Trophoblast cell (in vitro differentiated cells and primary cell): ENCODE measurements around the gene ZNF655.
"Not testable (repeated sequence)": the region's sequence is repeated elsewhere in the genome, so short reads cannot be mapped to it uniquely, and the experiment has no call there.

ENCODE experiments used
- DNase-seq, 2 donors: peaks; one replicate each; pipeline ENCODE4 v3.0.0-alpha.2; 2016
- H2AFZ ChIP-seq: 2 replicates; pipeline ENCODE4 v1.6.1; 2013; ENCODE audit warnings: low read length, moderate library complexity, mild to moderate bottlenecking; ENCODE audit not compliant: insufficient read depth, poor library complexity
- H2AK5ac ChIP-seq: 2 replicates; pipeline ENCODE4 v1.6.1; 2013; ENCODE audit warnings: mild to moderate bottlenecking, low read length
- H2BK120ac ChIP-seq: 2 replicates; pipeline ENCODE4 v1.6.1; 2013; ENCODE audit warnings: low read length, mild to moderate bottlenecking, moderate library complexity; ENCODE audit not compliant: insufficient read depth, poor library complexity
- H2BK12ac ChIP-seq: 2 replicates; pipeline ENCODE4 v1.6.1; 2013; ENCODE audit warnings: mild to moderate bottlenecking, low read length, moderate library complexity
- H2BK5ac ChIP-seq: 2 replicates; pipeline ENCODE4 v1.6.1; 2013; ENCODE audit warnings: low read length, low read depth, moderate library complexity, mild to moderate bottlenecking; ENCODE audit not compliant: poor library complexity
- H3K14ac ChIP-seq: 2 replicates; pipeline ENCODE4 v1.6.1; 2013; ENCODE audit warnings: mild to moderate bottlenecking, low read length
- H3K18ac ChIP-seq: 2 replicates; pipeline ENCODE4 v1.6.1; 2013; ENCODE audit warnings: mild to moderate bottlenecking, low read length
- H3K23ac ChIP-seq: 2 replicates; pipeline ENCODE4 v1.6.1; 2013; ENCODE audit warnings: low read length
- H3K27ac ChIP-seq: 2 replicates; pipeline ENCODE4 v1.5.1; 2013; ENCODE audit warnings: low read depth, mild to moderate bottlenecking, inconsistent platforms, low read length, moderate library complexity
- H3K27me3 ChIP-seq: 2 replicates; pipeline ENCODE4 v1.6.1; 2013; ENCODE audit warnings: inconsistent platforms, mild to moderate bottlenecking, low read length, moderate library complexity; ENCODE audit not compliant: insufficient read depth
- H3K36me3 ChIP-seq, 2 experiments: 1 replicate in 1 of 2; 2 replicates in 1 of 2; pipeline ENCODE4 v1.6.1; 2013; ENCODE audit warnings: low read length in 2 of 2, mild to moderate bottlenecking in 2 of 2, moderate library complexity in 1 of 2; ENCODE audit not compliant: insufficient read depth in 2 of 2, control insufficient read depth in 1 of 2
- H3K4ac ChIP-seq: 2 replicates; pipeline ENCODE4 v1.6.1; 2013; ENCODE audit warnings: low read depth, mild to moderate bottlenecking, low read length, moderate library complexity
- H3K4me1 ChIP-seq, 2 experiments: 1 replicate in 1 of 2; 2 replicates in 1 of 2; pipeline ENCODE4 v1.6.1; 2013; ENCODE audit warnings: low read length in 2 of 2, mild to moderate bottlenecking in 2 of 2, moderate library complexity in 1 of 2; ENCODE audit not compliant: insufficient read depth in 2 of 2, control insufficient read depth in 1 of 2
- H3K4me2 ChIP-seq: 2 replicates; pipeline ENCODE4 v1.6.1; 2013; ENCODE audit warnings: inconsistent platforms, mild to moderate bottlenecking, low read length, moderate library complexity
- H3K4me3 ChIP-seq: 2 replicates; pipeline ENCODE4 v1.5.1; 2013; ENCODE audit warnings: mild to moderate bottlenecking, low read depth, low read length, inconsistent platforms
- H3K79me1 ChIP-seq: one replicate; pipeline ENCODE4 v1.6.1; 2013; ENCODE audit warnings: low read length
- H3K79me2 ChIP-seq: 2 replicates; pipeline ENCODE4 v1.6.1; 2013; ENCODE audit warnings: low read length, mild to moderate bottlenecking; ENCODE audit not compliant: control insufficient read depth, insufficient read depth, poor library complexity
- H3K9ac ChIP-seq: 2 replicates; pipeline ENCODE4 v1.6.1; 2013; ENCODE audit warnings: mild to moderate bottlenecking, low read length
- H3K9me3 ChIP-seq: 2 replicates; pipeline ENCODE4 v1.6.1; 2013; ENCODE audit warnings: low read depth, mild to moderate bottlenecking, control low read depth, inconsistent platforms, low read length; ENCODE audit not compliant: insufficient read depth
- H4K12ac ChIP-seq: 2 replicates; pipeline ENCODE4 v1.6.1; 2013; ENCODE audit warnings: low read depth, mild to moderate bottlenecking, low read length, moderate library complexity
- H4K8ac ChIP-seq: 2 replicates; pipeline ENCODE4 v1.6.1; 2013; ENCODE audit warnings: low read depth, mild to moderate bottlenecking, low read length, moderate library complexity
- H4K91ac ChIP-seq: one replicate; pipeline ENCODE4 v1.6.1; 2013; ENCODE audit warnings: low read depth, mild to moderate bottlenecking, low read length, moderate library complexity
- WGBS: extraction: QIAGEN DNeasy Blood & Tissue Kit; methylation state at CpG from one replicate; pipeline ENCODE4 v1.1.7; 2013; ENCODE audit warnings: missing lambda C conversion rate; ENCODE audit not compliant: insufficient read length, insufficient coverage; ENCODE audit errors: extremely low coverage; 5-methylcytosine and 5-hydroxymethylcytosine counted together

ZNF655 gene

DNA sequence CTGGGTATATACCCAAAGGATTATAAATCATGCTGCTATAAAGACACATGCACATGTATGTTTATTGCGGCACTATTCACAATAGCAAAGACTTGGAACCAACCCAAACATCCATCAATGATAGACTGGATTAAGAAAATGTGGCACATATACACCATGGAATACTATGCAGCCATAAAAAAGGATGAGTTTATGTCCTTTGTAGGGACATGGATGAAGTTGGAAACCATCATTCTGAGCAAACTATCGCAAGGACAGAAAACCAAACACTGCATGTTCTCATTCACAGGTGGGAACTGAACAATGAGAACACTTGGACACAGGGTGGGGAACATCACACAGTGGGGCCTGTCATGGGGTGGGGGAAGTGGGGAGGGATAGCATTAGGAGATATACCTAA, 8.9 kb upstream of the ZNF655 start:
- not testable (repeated sequence) for H3K9me3 ChIP-seq, H3K79me2 ChIP-seq, H3K27me3 ChIP-seq, H3K36me3 ChIP-seq, H3K4ac ChIP-seq, H2AFZ ChIP-seq, H2BK120ac ChIP-seq, H3K79me1 ChIP-seq, H3K23ac ChIP-seq, H3K4me2 ChIP-seq, H3K18ac ChIP-seq, DNase-seq, H4K91ac ChIP-seq, H2AK5ac ChIP-seq, H4K12ac ChIP-seq, H2BK5ac ChIP-seq, H3K27ac ChIP-seq, H3K4me3 ChIP-seq, H4K8ac ChIP-seq, H3K4me1 ChIP-seq, H2BK12ac ChIP-seq, H3K9ac ChIP-seq, H3K14ac ChIP-seq
- WGBS: no CpG with 5 or more reads among the region's 2 CpGs

DNA sequence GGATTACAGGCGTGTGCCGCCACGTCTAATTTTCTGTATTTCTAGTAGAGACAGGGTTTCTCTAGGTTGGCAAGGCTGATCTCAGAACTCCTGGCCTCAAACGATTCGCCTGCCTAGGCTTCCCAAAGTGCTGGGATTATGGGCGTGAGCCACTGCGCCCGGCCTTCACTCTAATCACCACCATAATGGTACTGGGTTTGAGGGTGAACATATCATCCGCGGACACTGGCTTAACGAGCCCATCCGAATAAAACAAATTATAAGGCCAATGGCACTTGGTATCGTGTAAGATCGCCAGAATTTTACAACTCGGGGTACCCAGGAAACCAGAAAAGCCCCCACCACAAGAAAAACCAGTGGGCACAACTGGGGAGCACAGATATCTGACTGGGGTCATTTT, 7.1 kb upstream of the ZNF655 start:
- Histone ChIP-seq H3K27ac (no peak overlapping the region), H3K4me2 (peak overlapping the region; percentile 95), H3K23ac (no peak overlapping the region), H3K14ac (peak overlapping the region; percentile 98), H2AK5ac (peak overlapping the region; percentile 96), H3K9me3 (no peaks in the 10 kb centered on the region), H3K4ac (peak overlapping the region; percentile 95), H4K8ac (peak overlapping the region; percentile 100), H4K91ac (peak overlapping the region; percentile 94), H2AFZ (peak overlapping the region; percentile 98), H3K79me1 (peaks cover 4% of the 10 kb centered on the region), H3K36me3 (peaks cover 4 to 10% of the 10 kb centered on the region in 2 experiments), H3K4me3 (peak overlapping the region; percentile 95), H3K27me3 (no peaks in the 10 kb centered on the region), H2BK5ac (peak overlapping the region; percentile 77), H2BK120ac (peak overlapping the region; percentile 82), H3K4me1 (peaks cover 4% of the 10 kb centered on the region in 2 experiments), H2BK12ac (no peak overlapping the region), H3K79me2 (peaks cover 4% of the 10 kb centered on the region), H3K18ac (no peak overlapping the region), H3K9ac (peak overlapping the region; percentile 90), H4K12ac (peak overlapping the region; percentile 99)
- no CpG with 5 or more reads among the region's 15 CpGs for WGBS
- no peak for DNase-seq

DNA sequence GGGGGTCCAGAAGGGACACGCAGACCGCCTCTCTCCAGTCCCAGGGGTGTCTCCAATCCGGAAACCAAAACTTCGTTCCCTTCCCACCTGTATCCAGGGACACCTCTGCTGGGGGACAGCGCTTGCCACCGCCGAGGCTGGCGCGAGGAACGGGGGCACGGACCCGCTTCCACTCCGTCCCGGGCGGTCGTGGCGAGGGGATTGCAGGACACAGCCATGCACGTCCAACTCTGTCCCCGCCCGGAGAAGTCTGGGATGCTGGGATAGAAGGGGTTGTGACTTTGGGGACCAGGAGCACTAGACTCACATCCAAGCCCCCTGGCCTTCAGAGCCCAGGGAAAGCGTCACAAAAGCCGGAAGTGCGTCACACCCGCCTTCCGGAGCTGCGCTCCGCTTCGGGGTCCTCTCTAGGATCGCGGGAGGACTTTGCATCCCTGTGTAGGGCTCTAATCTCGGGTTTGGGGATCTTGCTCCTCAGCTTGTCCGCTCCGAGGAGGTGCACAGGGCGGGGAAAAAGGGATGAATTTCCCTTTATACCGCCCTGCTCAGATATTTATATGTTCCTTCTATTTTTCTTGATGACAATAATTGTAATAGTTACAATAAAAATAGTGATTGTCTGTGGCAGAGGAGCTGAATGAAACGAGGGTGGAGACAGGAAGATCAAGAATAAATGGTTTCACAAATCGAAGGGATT, 6.5 kb upstream of the ZNF655 start, which contains the start of gene FAM200A:
TSS of gene FAM200A (minus strand) at position 348 of the 697 bp plus-strand sequence. CDS start 3,707 bp downstream, outside the sequence.
- Histone ChIP-seq H2BK120ac (peak within 1 kb of the TSS; percentile 82), H3K79me2 (peaks cover 4% of the 10 kb centered on the region), H3K4me2 (peak within 1 kb of the TSS; percentile 95), H3K9ac (peak within 1 kb of the TSS; percentile 90), H3K14ac (peak within 1 kb of the TSS; percentile 98), H3K79me1 (peaks cover 4% of the 10 kb centered on the region), H3K36me3 (peaks cover 4 to 9% of the 10 kb centered on the region in 2 experiments), H3K27ac (no peak within 1 kb of the TSS), H4K8ac (peak within 1 kb of the TSS; percentile 100), H3K18ac (peak within 1 kb of the TSS; percentile 100), H2AFZ (peak within 1 kb of the TSS; percentile 98), H3K9me3 (no peaks in the 10 kb centered on the region), H3K27me3 (no peaks in the 10 kb centered on the region), H4K12ac (peak within 1 kb of the TSS; percentile 99), H3K4ac (peak within 1 kb of the TSS; percentile 95), H3K4me3 (peak within 1 kb of the TSS; percentile 95), H4K91ac (peak within 1 kb of the TSS; percentile 94), H2BK12ac (no peak within 1 kb of the TSS), H2AK5ac (peak within 1 kb of the TSS; percentile 96), H2BK5ac (peak within 1 kb of the TSS; percentile 77), H3K23ac (no peak within 1 kb of the TSS), H3K4me1 (peaks cover 4% of the 10 kb centered on the region in 2 experiments)
- DNase-seq: peak; percentile 80 to 83
- whole genome bisulfite sequencing: no CpG with 5 or more reads among the region's 37 CpGs

DNA sequence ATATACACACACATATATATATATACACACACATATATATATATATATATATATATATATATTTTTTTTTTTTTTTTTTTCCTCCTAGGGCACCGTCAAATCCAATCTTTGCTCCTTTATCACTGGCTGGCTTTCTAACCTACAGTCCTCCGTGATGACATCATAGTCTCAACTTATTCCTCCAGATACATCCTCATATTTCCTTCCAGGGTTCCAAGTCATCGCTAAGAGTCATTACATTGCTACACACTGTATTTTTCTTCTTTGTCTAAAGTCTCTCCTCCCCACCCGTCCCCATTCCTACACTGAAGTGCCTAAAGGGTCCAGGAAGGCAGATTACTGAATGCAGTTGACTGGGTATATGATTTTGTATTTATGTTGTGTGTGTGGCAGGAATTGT, 5.4 kb upstream of the ZNF655 start:
- Histone ChIP-seq H2BK12ac (no peak overlapping the region), H3K18ac (no peak overlapping the region), H3K79me2 (peaks cover 8% of the 10 kb centered on the region), H2AFZ (no peak overlapping the region), H2AK5ac (no peak overlapping the region), H2BK5ac (no peak overlapping the region), H4K91ac (no peak overlapping the region), H3K4me1 (peaks cover 4 to 6% of the 10 kb centered on the region in 2 experiments), H3K9me3 (no peaks in the 10 kb centered on the region), H3K9ac (no peak overlapping the region), H3K27me3 (no peaks in the 10 kb centered on the region), H3K36me3 (peaks cover 4 to 8% of the 10 kb centered on the region in 2 experiments), H3K14ac (no peak overlapping the region), H3K4me3 (no peak overlapping the region), H2BK120ac (no peak overlapping the region), H3K23ac (no peak overlapping the region), H3K4ac (no peak overlapping the region), H3K27ac (no peak overlapping the region), H3K4me2 (no peak overlapping the region), H3K79me1 (peaks cover 7% of the 10 kb centered on the region), H4K12ac (no peak overlapping the region), H4K8ac (no peak overlapping the region)
- DNase-seq: no peak
- no CpG with 5 or more reads among the region's 4 CpGs for WGBS
